IPS-NIHi11 (cell line): Measurements from ENCODE around the gene LCAT.
A peak's percentile ranks its signal among the peaks of the same experiment; 100 is the strongest.

Source experiments
- DNase-seq: peaks from one replicate; pipeline ENCODE4 v3.0.0; 2012; ENCODE audit warnings: mixed read lengths, low spot score

The LCAT gene

DNA sequence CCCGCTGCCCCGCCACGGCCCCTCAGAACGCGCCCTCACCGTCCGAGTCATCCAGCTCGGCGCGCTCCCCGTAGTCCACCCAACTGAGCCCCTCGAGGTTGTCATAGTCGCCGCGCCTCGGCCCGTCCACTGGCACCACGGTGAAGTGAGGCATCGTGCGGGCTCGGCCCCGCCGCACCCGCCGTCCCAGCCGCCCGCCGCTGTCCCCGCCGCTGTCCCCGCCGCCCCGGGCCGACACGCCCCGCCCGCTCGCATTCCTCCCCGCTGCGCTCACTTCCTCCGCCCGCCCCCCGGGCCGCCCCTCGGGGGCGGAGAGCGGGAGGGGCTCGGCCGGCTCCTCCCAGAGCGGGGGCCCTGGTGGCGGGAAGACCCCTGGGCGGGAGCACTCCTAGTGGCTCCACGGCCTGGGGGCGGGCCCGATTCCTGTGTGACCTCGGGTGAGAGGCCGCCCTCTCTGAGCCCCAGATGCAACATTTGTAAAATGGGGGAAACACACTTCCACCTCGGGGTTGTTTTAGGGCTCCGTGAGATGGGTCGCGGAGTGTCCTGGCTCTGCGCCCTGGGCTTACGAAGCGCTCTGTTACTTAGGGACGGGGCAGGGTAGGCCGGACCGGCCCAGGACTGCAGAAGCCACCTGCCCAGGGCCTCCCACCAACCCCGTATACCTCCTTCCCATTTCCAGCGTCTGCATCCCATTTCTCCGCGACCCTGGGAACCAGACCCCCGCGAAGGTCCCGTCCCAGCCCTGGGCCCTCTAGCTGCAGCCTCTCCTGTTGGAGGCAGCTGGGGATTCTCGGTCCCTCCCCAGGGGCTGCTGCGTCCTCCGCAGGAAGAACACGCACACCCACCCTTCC is 24.7 kb upstream of the LCAT start, which contains the start of gene SLC12A4:
Gene SLC12A4 (minus strand): TSS at position 238 of the 854 bp plus-strand sequence. CDS start 84 bp downstream, at position 154.
- DNase-seq = peak; percentile 98

DNA sequence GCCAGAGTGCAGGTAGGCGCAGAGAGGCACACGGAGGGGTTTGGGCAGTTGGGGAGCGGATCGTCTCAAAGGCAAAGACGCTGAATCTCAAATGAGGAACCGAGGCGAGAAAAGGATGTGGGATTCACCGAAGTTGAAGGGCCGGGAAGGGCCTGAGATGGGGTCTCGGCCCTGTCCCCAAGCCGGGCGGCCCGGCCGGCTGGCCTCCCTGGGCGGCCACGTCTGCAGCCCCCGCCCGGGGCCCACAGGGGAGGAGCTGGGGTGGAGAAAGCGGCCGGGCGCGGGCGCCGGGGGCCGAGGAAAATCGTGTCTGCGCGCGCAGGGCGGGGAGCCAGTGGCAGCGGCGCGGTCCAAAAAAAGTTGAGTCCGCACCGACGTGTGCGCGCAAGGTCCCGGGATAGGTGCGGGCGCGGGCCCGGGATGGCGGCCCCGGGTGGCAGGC is 24.1 kb upstream of the LCAT start:
- peak; percentile 68 for DNase-seq

GRCh38 chr16:67967183-67967957 is 23.4 kb upstream of the LCAT start:
- DNase-seq = no peak

- DNase-seq = peak; percentile 55
Measured at GRCh38 chr16:67966549-67967182, 22.7 kb upstream of the LCAT start.

DNA sequence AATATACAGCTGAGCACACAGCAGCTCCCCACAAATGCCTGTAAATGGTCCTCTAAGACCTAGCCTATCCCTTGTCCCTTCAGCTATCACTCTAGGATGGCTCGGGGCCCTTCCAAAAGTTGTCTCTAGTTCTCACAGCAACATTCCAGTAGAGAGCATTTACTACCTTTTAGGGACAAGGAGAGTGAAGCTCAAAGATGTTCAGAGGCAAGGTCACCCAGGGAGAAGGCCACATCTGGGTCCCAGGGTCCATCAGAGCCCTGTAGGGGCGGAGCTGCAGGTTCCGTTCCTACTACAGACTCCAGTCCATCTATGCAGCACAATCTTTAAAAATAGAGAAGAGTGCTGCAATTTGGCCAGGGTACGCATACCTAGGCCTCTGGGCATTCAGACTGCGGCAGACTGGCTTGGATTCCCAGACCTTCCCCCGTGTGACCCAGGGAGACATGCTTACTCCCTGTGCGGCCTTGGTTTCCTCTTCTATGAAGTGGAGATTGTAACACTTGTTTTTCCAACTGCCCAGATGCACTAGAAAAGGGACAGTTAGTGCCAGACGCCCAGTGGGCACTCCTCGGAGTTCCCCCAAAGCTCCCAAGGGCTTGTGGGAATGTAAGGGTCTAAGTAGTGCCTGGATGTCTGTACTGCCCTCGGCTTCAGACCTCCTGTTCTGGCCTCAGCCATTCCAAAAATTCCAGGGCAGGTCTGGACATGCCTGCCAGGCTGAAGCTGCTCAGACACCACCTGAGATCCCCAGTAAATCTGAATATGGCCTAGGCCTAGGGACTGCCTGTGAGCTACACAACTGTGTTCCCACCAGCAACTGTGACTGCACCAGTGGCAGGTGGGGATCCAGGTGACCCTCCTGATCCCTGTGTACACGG is 22.0 kb upstream of the LCAT start:
- DNase-seq = no peak

- no peak for DNase-seq
Measured at GRCh38 chr16:67964477-67965131, 20.7 kb upstream of the LCAT start.

DNA sequence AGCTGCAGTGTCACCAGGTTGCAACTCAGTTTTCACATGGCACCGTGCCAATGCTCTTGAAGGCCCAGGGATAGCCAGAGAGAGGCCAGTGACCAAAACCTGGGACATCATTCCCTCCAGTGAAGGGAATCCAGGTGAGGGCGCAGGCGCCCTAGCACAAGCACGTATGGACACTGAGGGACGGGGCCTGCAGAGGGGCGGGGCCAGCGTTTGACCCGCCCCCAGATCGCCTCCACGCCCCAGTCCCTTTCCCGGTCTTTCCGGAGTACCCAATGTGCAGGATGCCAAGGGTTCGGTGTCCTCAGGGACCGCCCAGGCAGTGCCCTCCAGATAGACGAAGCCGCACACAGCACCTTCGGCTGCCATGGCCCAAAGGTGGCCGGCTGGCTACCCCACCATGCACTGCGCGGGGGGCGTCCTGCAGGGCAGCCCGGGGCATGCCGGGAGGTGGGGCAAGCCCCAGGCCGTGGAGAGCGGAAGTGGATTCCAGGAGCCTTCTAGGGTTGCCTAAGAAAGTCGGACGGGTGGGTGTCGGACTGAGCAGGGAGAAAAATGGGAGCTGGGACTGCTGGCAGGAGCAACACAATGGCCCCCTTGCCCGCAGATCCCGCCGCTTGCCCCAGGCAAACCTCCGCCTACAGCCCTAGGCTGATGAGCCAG is 19.9 kb upstream of the LCAT start:
- peak; percentile 89 for DNase-seq

GRCh38 chr16:67963292-67963661 is 19.4 kb upstream of the LCAT start:
- DNase-seq = no peak

- DNase-seq = no peak
Measured at GRCh38 chr16:67962135-67962534, 18.2 kb upstream of the LCAT start.

GRCh38 chr16:67961551-67961957 is 17.6 kb upstream of the LCAT start:
- no peak for DNase-seq

- no peak for DNase-seq
Measured at GRCh38 chr16:67959536-67960329, 15.8 kb upstream of the LCAT start.

DNA sequence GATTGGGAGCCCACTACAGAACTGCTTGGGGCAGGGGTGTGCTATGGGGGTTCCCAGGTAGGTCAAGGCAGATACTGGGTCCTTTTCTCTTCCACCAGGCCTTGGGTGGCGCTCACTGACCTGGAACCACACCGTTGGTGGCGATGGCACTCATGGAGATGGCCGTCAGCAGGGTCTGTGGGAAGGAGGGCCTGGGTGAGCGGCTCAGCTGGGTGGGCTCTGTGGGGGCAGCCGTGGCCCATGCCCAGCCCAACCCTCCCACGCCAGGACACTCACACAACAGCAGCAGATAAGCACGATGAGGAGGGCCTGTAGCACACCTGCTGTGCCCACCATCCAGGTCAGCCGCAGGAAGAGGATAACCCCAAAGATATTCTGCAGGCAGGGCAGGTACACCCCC is 13.7 kb upstream of the LCAT start:
- DNase-seq = no peak

DNA sequence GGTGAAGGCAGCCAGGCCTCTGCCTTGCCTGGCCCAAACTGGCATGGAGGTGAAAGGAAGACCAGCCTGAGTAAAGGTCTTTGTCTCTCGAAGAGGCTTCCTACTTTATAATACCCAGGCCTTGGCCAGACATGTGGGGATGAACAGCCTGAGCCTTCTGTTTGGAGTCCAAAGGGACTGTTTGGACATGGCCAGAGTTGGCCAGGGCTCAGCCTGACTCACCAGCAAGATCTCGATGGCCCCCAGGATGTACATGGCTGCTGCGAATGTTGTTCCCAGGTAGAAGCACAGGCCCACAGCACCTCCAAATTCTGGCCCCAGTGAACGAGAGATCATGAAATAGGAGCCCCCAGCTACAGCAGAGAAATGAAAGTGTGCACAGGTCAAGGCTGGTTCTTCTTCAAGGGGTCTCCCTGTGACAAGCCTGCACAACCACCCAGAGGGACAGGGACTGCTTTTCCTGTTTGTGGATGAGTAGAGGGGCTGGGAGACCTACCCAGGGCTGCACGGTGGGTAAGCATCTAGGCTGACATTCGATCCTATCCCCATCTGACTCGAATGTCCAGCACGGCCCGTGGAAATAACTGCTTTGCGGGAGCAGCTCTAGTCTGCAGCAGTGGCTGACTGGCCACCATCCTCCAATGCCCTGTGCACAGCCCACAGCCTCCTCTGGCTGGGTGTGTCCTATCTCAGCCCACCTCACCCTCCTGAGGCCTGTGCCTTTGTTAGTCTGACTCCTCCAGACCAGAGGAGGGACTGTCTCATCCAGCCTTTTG is 10.7 kb upstream of the LCAT start:
- DNase-seq = no peak

DNA sequence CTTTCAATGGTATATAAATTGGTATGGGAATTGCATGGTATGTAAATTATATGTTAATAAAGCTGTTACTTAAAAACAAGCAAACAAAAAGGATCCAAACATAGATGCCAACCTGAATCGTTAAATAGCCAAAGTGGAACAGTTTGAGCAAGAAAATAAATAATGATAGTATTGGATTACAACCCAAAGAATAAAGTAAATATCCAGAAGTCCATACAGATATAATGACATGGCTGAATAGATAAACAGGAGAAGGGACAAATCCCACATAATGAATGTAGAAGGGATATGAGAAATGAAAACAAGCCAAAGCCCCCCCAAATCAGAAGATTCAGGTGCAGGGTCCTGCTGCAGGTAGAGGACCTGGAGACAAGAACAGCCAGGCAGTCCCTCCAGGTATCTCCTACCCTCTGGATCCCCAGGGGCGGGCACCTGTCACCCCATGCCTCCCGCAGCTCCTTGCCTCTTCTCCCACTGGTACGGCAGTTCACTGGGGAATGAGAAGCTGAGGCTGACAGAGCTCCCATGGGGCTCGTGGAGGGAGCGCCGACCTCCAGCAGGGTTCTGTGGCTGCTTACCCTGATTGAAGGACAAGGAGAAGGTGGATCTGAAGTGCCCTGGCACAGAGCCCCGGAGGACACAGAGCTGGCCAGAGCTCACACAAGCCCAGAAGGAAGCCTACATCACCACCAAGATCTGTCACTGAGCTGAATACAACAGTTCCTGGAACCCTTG is 9.9 kb upstream of the LCAT start:
- DNase-seq = no peak

GRCh38 chr16:67951485-67951884 is 7.6 kb upstream of the LCAT start:
- no peak for DNase-seq

DNA sequence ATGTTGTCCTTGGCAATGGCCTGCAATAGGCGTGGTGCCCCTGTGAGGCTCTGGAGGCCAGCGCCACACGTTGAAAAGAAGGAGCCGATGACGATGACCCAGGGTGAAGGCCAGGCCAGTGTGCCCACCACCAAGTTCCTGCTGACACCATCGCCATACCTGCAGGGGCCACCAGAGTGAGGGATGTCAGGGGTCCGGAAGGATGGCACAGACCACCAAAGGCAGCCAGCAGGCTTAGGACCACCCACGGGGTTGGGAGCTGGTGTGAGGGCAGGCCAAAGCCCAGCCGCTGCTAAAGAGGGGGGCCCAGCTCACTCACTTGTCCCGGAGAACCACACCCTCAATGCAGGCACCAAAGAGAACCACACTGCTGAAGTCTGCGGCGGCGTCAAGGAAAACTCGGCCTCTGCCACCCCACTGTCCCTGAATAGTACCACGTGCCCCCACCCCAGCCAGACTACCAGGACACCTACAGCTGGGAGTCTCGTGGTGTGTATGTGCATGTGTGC is 6.5 kb upstream of the LCAT start:
- DNase-seq = no peak

DNA sequence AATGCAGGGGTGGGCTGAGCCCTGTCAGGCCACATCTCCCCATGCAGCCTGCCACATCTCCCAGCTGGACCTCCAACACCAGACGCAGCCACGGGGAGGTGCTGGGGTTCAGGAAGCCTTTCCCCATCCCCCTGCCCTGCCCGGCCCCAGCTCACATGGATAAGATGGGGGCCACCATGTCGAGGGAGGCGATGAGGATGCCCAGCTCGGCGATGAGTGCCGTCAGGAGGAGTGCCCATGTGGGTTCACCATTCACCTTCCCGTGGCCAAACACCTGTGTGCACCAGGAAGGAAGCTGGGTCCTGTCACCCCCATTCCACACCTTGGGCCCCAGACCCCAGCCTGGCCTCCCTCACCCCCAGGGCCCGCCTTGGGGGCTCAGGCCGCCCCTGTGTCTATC is 5.7 kb upstream of the LCAT start:
- DNase-seq = no peak

DNA sequence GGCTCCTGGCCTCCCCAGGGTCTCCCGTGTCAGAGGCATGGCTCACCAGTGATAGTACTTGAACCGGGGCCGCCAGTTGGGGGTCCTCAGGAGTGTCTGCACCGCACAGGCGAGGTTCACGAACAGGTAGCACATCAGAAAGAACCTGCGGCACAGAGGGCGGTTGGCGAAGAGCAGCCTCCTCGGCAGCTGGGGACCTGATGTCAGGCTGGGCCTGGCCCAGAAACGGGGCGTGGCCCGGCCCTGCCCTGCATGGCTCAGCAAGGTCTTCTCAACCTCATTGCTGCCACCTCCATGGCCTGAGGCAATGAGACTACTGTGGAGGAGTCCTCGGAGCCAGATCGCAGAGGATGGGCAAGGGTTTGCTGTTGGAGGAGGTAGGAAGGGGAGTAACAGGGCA is 4.1 kb upstream of the LCAT start:
- no peak for DNase-seq
